GM18861 (cell line): ENCODE results near the gene USP31.

ENCODE experiments used
- ATAC-seq: cut with Tn5 transposase; IDR thresholded peaks from one replicate; pipeline ENCODE4 v1.9.1; 2021; ENCODE audit not compliant: unreplicated experiment

Gene USP31

DNA sequence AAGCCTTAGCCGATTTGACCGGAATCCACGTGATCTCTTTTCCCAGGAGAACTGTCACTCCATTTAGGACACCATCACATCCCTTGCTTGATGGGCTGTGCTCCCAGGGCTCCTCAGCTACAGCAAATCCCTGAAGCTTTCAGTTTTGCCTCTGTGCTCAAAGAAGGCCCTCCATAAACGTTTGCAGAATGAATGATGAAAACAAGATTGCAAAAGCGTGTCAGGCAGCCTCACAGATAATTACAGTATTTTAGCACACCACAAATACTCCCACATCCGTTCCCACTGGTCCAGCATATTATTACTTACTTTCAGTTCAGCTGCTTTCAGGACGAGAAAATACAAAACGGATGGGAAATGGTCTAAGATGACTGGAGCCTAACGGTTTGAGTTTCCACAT is 84.6 kb downstream of the USP31 start:
- no peak for ATAC-seq

DNA sequence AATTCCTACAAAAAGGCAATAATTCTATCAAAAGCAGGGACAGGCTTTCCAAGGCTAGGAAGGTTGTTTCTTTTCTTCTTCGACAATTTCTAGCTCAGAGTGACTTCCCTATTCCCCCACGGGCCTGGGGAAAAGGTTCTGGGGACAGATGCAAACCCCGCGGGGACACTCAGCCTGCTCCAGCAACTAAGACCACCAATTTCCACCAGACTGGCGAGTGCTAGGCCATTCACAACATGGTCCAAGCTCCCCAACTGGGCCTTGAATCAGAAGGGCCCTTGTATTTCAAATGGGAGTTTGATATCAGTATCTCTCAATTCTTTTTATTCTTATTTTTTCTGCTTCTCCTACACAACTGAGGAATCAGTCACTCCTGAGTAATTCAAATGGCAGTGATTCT is 86.7 kb downstream of the USP31 start:
- no peak for ATAC-seq

DNA sequence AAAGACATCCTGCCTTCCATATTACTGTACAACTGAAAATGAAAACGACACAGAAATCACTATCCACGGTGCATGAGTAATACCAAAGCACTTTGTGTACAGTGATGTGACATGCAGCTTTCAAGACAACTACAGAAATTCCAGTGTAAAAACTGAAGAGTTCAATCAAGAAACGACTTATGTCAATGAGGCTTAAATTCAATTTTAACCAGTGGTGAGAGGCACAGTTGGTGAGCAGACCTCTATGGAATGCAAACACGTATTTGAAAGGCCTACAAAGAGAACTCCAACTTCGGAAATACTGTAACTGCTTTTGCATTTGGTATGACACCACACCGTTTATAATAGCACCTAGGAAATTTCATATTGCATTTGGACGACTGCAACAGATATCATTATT is 87.6 kb downstream of the USP31 start:
- ATAC-seq, result no peak

DNA sequence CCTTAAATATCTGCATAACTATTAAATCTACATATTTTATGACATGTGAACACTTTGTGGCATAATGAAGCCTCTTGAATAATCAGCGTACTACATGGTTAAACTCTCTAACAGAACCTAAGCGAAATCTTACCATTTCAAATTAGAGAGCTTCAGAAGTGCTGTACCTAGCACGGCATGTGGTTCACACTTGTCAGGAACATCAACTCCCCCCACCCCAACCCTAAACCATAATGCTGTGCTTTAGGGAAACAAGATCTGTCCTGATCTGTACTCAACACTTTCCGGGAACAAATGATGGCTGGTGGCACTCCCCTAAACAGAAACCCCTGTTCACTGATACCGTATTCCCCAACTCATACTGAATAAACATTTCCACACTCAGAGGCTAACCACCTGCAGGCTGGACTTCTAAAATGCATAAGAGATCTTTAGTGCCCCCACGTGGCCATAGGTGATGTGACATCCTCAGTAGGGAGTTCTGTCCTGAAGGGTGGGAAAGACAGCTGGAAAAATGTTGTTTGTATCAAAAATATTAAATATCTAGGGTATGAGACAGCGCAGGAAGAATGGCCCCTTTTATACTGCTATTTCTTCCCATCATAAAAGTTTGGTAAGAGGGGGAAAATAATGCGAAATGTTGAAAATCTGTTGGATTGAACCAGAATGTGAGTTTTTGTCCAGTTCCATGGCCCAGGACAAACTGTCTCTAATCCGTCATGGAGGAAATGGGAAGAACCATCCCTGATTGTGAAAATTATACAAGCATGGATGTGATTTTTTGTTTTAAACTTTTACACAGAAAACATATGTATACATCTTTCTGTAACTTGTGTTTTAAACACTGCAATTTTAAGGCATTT is 88.6 kb downstream of the USP31 start:
- ATAC-seq, result no peak

DNA sequence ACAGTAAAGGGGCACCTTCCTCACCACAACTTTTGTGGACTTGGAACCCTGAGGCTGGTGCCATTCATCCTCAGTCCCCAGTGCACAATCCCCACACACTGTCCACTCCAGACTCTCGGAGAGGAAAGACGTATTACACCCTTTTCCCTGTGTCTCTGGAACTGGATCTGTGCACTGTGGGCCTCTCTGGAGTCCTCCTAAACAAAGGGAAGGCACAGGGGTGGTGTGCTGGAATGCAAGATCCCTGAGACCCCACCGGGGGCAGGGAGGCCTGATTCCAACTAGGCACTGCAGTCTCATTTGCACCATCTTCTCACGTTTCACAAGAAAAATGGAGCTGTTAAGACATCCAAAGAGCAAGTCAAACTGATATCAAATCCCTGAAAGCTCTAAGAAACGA is 89.8 kb downstream of the USP31 start:
- no peak for ATAC-seq

DNA sequence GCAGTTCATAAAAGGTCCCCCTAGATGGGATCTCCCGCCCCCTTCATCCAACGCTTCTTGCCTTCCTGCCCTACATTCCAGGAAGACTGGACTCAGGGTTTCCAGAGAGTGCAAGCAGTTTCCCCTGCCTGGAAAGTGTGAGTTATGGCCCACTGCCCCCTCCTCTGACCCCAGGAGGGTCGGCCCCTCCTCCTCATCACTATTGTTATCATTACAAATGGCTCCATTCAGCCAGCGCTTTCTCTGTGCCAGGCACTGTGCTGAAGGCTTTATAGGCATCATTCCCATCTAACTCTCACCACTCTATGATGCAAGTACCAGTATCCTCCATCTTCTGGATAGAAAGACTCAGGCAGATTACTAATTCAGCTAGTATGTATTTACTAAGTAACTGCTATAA is 90.7 kb downstream of the USP31 start:
- no peak for ATAC-seq

DNA sequence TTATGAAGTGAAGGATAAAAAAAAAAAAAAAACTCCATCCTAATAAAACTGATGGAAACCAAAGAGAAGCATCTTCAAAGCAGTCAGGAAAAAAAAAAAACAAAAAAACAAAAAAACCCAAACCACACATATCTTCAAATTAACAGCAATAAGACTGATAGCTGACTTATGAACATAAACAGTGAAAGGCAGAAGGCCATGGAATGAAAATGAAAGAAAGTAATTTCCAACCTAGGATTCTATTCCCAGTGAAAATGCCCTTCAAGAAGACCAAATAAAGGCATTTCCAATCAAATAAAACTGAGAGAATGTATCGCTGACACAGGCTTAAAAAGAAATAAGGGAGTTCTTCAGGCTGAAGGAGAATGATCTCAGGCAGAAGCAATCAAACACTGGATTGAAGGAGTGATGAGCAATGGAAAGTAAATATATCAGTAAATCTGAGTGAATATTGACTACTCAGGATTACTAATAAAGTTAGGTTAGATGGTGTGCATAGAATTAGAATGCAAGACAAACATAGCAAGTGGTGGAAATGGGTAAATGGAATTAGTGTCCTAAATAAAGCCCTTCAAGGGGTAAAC is 92.1 kb downstream of the USP31 start:
- no peak for ATAC-seq

DNA sequence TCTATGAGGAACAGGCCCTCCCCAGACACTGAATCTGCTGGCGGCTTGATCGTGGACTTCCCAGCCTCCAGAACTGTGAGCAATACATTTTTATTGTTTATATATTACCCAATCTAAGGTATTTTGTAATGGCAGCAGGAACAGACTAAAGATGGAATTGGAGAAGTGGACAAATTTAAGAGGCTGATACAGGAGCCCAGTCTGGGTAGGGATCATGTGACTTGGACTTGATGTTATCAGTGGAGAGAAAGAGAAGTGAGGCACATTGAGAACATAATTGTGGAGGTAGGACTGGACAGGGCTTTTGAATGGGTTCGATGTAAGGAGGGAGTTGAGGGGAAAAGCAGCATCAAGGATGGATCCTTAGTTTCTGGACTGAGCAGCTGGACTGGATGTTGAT is 93.8 kb downstream of the USP31 start:
- no peak for ATAC-seq

DNA sequence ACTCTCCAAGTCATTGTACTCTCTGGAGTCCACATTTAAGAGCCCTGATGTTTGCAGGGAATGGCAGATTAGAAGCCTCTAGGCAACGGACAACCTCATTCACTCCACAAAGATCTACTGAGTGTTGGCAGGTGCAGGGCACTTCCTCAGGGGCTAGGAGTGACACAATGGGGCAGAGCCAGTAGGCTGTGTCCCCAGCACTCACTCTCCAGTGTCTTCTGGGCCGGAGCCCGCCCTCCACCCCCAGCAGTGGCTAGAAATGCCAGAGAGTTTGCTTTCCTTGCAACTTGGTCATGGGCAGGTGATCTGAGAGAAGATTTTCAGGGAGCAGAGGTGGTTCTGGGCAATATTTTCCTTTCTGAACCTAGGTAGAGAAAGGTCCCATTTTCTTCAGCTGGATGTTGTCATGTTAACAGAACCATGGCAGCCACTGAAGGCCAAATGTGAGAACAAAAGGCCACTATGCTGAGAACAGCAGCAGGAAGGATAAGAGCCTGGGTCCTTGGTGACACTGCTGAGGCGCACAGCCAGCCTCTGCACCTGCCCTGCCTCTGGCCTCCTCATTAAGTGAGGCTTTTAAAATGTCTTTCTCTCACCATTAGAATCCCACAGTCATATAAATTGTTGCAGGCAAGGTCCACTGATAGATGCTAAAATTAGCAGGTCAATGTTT is 96.2 kb downstream of the USP31 start:
- ATAC-seq, result no peak

DNA sequence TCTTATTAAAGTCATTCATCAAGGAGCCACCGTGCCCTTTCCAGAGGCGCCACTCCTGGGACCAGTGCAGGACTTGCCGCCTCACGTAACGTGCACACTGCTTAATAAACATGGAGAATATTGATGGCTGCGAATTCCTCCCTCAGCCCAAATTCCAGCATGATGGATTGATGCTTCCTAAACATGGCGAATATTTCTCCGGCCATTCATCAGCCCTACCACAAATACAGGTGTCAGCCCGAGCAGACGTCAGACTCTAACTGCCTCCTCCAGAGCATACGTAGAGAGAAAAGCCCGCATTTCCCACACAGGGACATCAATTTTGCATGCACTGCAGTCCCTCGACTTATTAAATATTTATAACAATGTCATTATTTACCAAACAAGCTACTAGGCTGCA is 97.0 kb downstream of the USP31 start:
- ATAC-seq, result no peak

DNA sequence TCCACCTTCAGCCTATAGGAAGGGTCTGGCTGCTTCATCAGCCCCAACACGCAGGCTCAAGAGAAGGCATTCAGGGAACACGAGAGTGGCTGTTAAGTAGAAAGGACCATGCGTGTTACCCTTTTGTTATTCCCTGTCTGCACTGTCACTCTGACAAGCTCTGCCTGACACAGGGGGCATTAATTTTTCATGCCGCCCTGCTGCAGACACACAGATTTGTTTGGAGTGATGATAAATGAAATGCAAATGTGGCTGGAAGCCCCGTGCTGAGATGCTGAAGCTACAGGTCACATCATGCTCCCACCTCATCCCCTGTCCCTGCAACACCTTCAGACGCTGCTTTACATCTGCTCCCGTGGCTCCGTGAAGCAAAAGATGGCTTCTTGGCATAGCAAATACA is 97.7 kb downstream of the USP31 start:
- ATAC-seq, result no peak

DNA sequence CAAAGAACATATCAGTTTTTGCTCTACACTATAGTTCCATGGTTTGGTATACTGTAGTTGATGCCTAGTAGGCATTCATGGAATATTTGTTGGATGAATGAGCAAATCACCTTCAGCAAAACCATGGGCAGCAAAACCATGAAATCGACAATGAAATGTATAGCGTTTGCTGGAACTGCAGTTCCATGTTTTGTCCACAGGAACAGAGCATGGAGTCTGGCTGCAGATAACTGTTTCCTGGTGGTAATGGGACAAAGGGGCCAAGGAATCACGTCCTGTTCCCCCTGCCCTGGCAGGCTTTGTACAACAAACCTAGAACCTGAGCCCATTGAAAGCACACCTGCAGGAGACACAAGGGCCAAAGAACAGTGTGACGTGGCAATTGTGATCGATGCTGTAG is 101.1 kb downstream of the USP31 start:
- ATAC-seq, result no peak

DNA sequence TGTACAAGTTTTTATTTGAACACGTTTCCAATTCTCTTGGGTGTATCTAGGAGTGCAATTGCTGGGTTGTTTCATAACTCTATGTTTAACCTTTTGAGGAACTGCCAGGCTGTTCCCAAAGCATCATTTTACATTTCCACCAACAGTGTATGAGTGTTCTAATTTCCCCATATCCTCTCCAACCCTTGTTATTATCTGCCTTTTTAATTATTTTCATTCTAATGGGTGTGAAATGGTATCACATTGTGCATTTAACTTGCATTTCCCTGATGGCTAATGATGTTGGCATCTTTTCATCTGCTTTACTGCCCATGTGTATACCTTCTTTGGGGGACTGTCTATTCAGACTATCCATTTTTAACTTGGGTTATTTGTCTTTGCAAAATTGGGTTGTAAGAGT is 104.2 kb downstream of the USP31 start:
- no peak for ATAC-seq

DNA sequence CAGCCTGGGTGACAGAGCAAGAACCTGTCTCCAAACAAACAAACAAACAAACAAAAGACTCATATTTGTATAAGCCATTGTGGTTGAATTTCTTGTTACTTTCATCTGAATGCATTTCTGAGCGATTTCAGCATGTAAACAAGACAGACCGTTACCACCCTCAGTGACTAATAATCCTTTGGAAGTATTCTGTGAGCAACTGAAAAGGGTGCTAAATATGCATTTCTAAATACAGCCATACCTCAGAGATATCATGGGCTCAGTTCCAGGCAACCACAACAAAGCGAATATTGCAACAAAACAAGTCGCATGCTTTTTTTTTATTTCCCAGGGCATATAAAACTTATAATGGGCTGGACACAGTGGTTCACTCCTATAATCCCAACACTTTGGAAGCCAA is 109.0 kb downstream of the USP31 start:
- ATAC-seq, result no peak

DNA sequence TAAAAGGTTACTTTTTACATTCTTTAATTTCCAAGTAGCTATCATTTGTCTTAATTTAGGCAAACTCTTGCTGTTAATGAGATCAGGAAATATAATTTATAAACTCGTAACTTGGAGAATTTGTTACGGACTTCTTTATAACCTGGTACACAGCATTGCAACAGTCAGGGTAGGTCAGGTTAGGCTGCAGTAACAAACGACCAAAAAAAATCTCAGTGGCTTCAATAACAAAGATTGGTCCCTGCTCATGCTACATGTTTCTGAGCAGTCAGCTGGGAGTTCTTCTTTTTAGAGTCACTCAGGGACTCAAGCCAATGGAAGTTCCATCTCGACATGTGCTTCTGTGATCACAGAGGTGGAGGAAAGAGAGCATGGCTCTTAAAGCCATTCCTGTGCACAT is 110.1 kb downstream of the USP31 start:
- ATAC-seq, result no peak

DNA sequence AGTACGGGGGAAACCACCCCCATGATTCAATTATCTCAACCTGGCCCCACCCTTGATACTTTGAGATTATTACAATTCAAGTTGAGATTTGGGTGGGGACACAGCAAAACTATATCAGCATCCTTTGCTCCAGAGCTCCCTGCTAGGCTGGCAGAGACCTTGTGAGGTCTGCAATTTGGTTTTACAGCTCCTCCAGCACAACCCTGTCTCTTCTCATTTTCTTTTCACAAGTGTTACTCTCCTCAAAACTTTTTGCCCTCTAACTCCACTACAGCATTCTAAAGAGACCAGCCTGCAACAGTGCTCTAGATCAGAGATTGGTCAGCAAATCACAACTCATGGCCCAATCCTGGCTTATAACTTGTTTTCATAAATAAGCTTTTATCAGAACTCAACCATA is 114.0 kb downstream of the USP31 start:
- no peak for ATAC-seq

DNA sequence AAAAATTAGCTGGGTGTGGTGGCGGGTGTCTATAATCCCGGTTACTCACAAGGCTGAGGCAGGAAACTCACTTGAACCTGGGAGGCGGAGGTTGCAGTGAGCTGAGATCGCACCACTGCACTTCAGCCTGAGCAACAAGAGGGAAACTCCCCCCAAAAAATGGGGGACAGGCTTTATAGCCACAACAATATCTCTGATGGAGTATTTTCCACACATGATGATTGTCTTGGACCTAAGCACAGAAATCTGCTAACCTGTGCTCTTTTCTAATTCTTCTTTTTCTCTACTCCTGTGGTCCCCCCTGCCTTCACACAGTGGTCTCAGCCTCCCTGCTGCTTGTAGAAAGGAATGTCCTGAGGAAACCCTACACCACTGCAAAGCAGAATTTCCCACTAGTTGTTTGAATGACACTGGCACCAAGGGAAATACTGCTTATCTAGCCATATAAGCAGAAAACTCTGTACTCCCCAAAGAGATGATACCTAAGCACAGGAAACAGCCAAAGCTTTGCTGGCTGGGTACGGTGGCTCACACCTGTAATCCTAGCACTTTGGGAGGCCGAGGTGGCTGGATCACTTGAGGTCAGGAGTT is 117.6 kb downstream of the USP31 start:
- ATAC-seq, result no peak

DNA sequence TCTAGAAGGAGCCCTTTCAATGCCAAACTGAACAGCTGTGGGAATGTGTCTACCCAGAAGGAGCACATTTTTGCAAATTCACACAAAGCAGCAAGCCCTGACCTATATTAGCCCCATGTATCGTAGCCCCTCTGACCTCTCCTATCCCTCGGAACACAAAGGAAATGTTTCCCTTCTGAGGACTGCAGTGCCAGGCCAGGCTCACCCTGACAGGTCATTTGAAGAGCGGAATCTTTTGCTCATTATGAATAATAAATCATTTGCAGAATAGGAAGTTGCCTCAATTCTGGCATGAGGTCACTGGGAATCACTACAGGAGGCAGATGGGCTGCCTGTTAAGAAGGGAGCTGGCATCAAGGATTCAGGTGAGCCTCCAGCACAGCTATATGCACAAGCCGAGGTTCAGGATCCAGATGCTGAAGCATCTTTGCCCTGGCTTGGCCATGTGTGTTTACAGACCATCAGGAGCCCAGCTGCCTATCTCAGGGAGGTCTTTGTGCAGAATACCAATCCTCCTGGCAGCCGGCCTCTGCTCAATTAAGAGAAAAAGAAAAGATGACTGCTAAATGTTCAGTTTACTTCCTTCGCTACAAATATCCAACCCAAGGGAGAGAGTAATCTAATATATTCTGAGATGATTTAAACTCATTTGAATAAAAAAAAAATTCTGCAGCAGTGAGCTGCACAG is 119.4 kb downstream of the USP31 start:
- no peak for ATAC-seq

DNA sequence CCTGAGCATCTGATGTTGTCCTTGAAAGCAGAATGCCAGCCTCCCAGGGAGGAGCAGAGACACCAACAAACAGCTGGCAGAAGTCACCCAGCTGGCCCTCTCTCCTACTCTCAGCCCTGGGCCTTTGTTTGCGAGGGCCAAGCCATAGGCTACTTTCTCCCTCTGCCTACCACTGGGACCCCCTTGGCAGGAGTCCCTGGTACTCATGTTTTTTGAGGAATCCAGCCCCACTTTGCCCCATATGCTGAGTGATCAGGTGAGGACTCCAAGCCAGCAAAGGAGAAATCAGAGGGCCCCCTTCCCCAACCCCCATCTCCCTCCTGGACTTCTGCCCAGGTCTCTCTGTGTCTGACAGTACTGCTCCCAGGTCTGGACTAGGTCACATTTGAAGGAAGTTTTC is 121.9 kb downstream of the USP31 start:
- no peak for ATAC-seq

DNA sequence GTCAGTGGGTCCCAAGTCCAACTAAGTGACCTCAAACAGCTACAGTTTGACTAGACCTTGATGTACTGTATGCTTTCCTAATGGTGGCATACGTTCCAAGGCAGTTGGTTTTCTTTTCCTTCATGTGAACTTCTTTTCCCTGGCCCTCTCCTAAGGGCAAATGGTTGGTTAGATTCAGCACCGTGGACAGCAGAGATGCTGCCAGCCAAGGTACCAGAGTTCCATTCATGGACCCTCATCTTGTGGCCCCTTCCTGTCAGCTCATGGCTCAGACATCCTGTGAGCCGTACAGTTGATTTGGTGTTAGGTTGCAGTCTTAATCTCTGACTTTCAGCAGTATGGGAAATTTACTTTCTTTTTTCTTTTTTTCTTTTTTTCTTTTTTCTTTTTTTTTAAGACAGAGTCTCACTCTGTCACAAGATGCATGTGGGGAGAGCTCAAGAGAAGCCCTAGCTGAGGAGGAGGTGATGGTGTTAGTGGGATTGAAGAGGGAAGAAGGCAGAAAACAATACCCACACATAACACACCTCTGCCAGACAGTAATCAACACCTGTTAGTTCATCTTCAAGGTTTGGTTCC is 122.4 kb downstream of the USP31 start:
- no peak for ATAC-seq

DNA sequence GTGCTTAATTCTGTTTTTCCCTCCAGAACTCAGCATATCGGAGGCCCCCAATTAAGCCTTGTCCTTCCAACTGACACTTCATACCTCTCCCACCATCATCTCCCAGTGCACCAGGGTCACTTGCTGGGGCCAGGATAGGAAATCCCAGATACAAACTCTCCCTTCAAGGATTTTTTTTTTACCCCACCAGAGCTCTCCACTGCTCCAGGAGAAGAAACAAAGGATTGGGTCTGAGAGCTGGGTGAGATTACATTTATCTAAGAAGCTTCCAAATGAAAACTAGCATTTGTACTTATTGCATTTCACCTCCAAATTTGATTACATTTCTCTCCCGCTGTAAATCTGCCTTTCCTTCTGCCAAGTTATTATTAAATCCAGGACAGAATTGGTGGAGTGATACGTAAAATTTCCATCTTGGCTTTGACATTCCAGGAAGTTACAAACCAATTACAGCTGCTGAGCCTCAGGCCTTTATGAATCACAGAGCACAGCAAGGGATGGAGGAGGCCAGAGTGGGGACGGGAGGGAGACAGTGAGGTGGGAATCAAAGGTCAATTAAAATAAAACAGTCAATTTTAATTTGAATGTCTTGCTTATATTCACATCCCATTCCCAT is 123.5 kb downstream of the USP31 start:
- ATAC-seq, result no peak
